ENCODE results near the gene CABCOCO1. TPM values are rescaled to one million over a fixed set of nuclear protein-coding genes. Genes with fewer than 3 reads are reported as not detected.
A peak's percentile ranks its signal among the peaks of the same experiment; 100 is the strongest.

Gene CABCOCO1
- total RNA-seq (2021) (0.28 TPM in 1 of 2 replicates, not detected in the other), Bru-seq, nascent RNA (percentile 18 among the genes with signal in this experiment), BruChase-seq, experiment 1, labeled RNA remaining after a 2-hour chase (percentile 17 among the genes with signal in this experiment), BruChase-seq, experiment 2, labeled RNA remaining after a 6-hour chase (percentile 7 among the genes with signal in this experiment)
- long read RNA-seq = 0 reads

DNA sequence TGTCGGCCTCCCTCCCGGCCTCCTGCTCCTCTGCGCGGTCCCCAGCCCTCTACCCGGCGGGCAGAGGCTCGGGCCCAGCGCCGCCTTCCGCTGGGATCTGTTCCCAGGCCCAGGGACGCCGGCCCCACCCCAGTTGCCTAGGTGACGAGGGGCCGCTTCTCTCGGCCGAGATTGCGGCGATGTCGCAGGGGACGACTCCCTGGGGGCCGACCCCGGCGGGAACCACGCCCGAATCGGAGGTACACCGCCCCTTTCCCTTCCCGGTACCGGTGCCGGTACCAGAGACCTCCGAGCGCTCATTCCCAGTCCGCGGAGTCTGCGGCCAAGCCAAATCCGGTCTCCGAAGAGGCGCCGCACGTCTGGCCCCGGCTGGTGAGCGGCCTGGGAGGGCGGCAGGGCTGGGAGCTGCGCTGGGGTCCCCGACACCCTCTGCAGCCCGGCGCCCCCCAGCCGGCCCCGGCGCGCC lies at the start of gene CABCOCO1:
CABCOCO1 (plus strand) TSS at position 136 of the 466 bp plus-strand sequence; CDS start at position 180, 44 bp downstream.
- POLR2A ChIA-PET (ENCODE audit: low non-redundant PET) = no interaction called here
- Histone ChIP-seq H3K4me1 (ENCODE audit: insufficient read depth, low read length, poor library complexity, severe bottlenecking) (peaks cover 11% of the 10 kb centered on the region), H3K27ac (ENCODE audit: low read depth, low read length, poor library complexity, severe bottlenecking) (no peak within 1 kb of the TSS), H3K36me3 (ENCODE audit: insufficient read depth, low read length, poor library complexity, severe bottlenecking) (no peaks in the 10 kb centered on the region), H3K9me3 (ENCODE audit: low read depth, low read length, poor library complexity, severe bottlenecking) (no peaks in the 10 kb centered on the region), H3K27me3 (replicated peaks; ENCODE audit: insufficient read depth, low read depth, low read length, poor library complexity) (no peaks in the 10 kb centered on the region), H3K4me3 (ENCODE audit: low read depth, low read length, poor library complexity, severe bottlenecking) (peak within 1 kb of the TSS; percentile 61)
- DNase-seq (ENCODE audit: low spot score) = peak; percentile 84
- TF ChIP-seq EZH2 (IDR thresholded peaks at IDR 0.05; ENCODE audit: borderline replicate concordance, low read depth, low read length, poor library complexity, severe bottlenecking) = no peak
- peak; percentile 40; the same call in 1 of the 2 replicates for TF ChIP-seq CTCF (conservative IDR thresholded peaks at IDR 0.05; ENCODE audit: low read depth, low read length)
- intact Hi-C loops (cut with micrococcal nuclease; ENCODE audit: unreplicated experiment) = loop anchor here (10.0 kb wide), 1 partner anchor 368 kb away; no protein-coding TSS in a partner anchor
- CTCF ChIA-PET = no interaction called here
- no TSS peak for BruUV-seq (replicated peaks)

- H3K9me3 ChIP-seq (ENCODE audit: low read depth, low read length, poor library complexity, severe bottlenecking) = no peaks in the 10 kb centered on the region
- H3K4me3 ChIP-seq (ENCODE audit: low read depth, low read length, poor library complexity, severe bottlenecking) = no peak overlapping the region
- ChIA-PET CTCF (no interaction called here), POLR2A (ENCODE audit: low non-redundant PET) (interaction anchor here (0.7 kb wide), 1 partner anchor 166 kb away, joined by 3 read pairs; no protein-coding TSS in a partner anchor)
- no TSS peak for BruUV-seq (replicated peaks)
- no peaks in the 10 kb centered on the region for H3K36me3 ChIP-seq (ENCODE audit: insufficient read depth, low read length, poor library complexity, severe bottlenecking)
- no peak overlapping the region for H3K27ac ChIP-seq (ENCODE audit: low read depth, low read length, poor library complexity, severe bottlenecking)
- no peak for TF ChIP-seq CTCF (conservative IDR thresholded peaks at IDR 0.05; ENCODE audit: low read depth, low read length)
- no peak for TF ChIP-seq EZH2 (IDR thresholded peaks at IDR 0.05; ENCODE audit: borderline replicate concordance, low read depth, low read length, poor library complexity, severe bottlenecking)
- DNase-seq (ENCODE audit: low spot score) = no peak
- intact Hi-C loops (cut with micrococcal nuclease; ENCODE audit: unreplicated experiment) = no loop called here
- no peaks in the 10 kb centered on the region for H3K27me3 ChIP-seq (replicated peaks; ENCODE audit: insufficient read depth, low read depth, low read length, poor library complexity)
- peaks cover 17% of the 10 kb centered on the region for H3K4me1 ChIP-seq (ENCODE audit: insufficient read depth, low read length, poor library complexity, severe bottlenecking)
Measured at GRCh38 chr10:61613665-61614064, 49.1 kb upstream of the CABCOCO1 start.

DNA sequence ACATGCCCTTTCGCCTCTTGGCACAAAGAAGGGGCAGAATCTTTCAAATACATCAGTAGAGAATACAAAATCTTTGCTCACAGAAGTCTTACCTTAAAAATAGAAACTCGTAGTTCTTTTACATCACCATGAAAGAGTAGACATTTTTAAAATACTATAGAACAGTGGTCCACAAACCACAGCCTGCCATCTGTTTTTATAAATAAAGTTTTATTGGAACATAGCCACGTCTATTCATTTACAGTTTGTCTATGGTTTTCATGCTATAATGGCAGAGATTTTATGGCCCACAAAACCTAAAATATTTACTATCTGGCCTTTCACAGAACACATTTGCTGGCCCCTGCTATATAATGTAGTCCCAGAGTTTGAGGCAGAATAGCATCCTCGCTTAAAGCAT lies 46.1 kb upstream of the CABCOCO1 start:
- no peak for TF ChIP-seq CTCF (conservative IDR thresholded peaks at IDR 0.05; ENCODE audit: low read depth, low read length)
- no peak for TF ChIP-seq EZH2 (IDR thresholded peaks at IDR 0.05; ENCODE audit: borderline replicate concordance, low read depth, low read length, poor library complexity, severe bottlenecking)
- no peak overlapping the region for H3K4me3 ChIP-seq (ENCODE audit: low read depth, low read length, poor library complexity, severe bottlenecking)
- POLR2A ChIA-PET (ENCODE audit: low non-redundant PET) = no interaction called here
- no peaks in the 10 kb centered on the region for H3K27me3 ChIP-seq (replicated peaks; ENCODE audit: insufficient read depth, low read depth, low read length, poor library complexity)
- peaks cover 22% of the 10 kb centered on the region for H3K4me1 ChIP-seq (ENCODE audit: insufficient read depth, low read length, poor library complexity, severe bottlenecking)
- no peaks in the 10 kb centered on the region for H3K9me3 ChIP-seq (ENCODE audit: low read depth, low read length, poor library complexity, severe bottlenecking)
- no peak overlapping the region for H3K27ac ChIP-seq (ENCODE audit: low read depth, low read length, poor library complexity, severe bottlenecking)
- no peak for DNase-seq (ENCODE audit: low spot score)
- no peaks in the 10 kb centered on the region for H3K36me3 ChIP-seq (ENCODE audit: insufficient read depth, low read length, poor library complexity, severe bottlenecking)
- CTCF ChIA-PET = no interaction called here
- BruUV-seq (replicated peaks) = no TSS peak
- intact Hi-C loops (cut with micrococcal nuclease; ENCODE audit: unreplicated experiment) = loop anchor here (5.0 kb wide), 1 partner anchor 1881 kb away; no protein-coding TSS in a partner anchor

Measured in A673 (cell line).